ENCODE measurements around the gene DHRSX.

- TF ChIP-seq YY1 (IDR thresholded peaks at IDR 0.05; ENCODE audit: insufficient read depth, insufficient read length) = no peak
- TF ChIP-seq ZNF274 (IDR thresholded peaks at IDR 0.05; ENCODE audit: low read depth, low read length) = no peak
- no peak for TF ChIP-seq SUZ12 (IDR thresholded peaks at IDR 0.05; ENCODE audit: extremely low read depth, insufficient read depth, insufficient read length)
Observed at GRCh38 chrX:2242980-2243379, 257.8 kb downstream of the DHRSX start.
